ENCODE measurements around the gene TTLL10. TPM values are rescaled to one million over a fixed set of nuclear protein-coding genes. Genes with fewer than 3 reads are reported as not detected.

TTLL10 gene
- polyA plus RNA-seq, 1 of the 3 experiments (the other 2 are of a cell fraction): not detected

GRCh38 chr1:1206376-1206965, 32.8 kb downstream of the TTLL10 start, which contains the start of gene TNFRSF18:
TSS of gene TNFRSF18 (minus strand) at chr1:1206592. CDS start at chr1:1206571, 21 bp downstream.
- Histone ChIP-seq H3K27me3 (ENCODE audit: insufficient read depth) (peaks cover 7% of the 10 kb centered on the region; the same call in 1 of the 2 replicates), H3K4me1 (ENCODE audit: control insufficient read depth in 1 of 2, insufficient read depth in 2 of 2, low read depth in 1 of 2, low read length in 1 of 2) (peaks cover 3 to 8% of the 10 kb centered on the region in 2 experiments; a peak in 1 of 4 replicates), H3K4me2 (no peak within 1 kb of the TSS), H3F3A (replicated peaks; ENCODE audit: insufficient read depth) (no peaks in the 10 kb centered on the region), H4K20me1 (ENCODE audit: insufficient read depth) (no peaks in the 10 kb centered on the region), H3K79me2 (ENCODE audit: insufficient read depth) (no peaks in the 10 kb centered on the region), H3K9me3 (no peaks in the 10 kb centered on the region), H3K9ac (no peak within 1 kb of the TSS), H3K9me2 (no peaks in the 10 kb centered on the region), H3K36me3 (replicated peaks in 1 of 2; ENCODE audit: control insufficient read depth in 1 of 2, insufficient read depth in 2 of 2, low read length in 1 of 2) (no peaks in the 10 kb centered on the region), H3K4me3 (ENCODE audit: low read depth in 2 of 2, low read length in 1 of 2) (no peak within 1 kb of the TSS), H3K27ac (ENCODE audit: low read depth in 2 of 2, low read length in 1 of 2) (no peak within 1 kb of the TSS), H2AFZ (ENCODE audit: low read depth) (no peak within 1 kb of the TSS)
- CTCF ChIA-PET: interaction anchor here (1.3 to 3.8 kb wide), 2 partner anchors 84 to 174 kb away, joined by 3 to 16 read pairs; no protein-coding TSS in a partner anchor
- POLR2A ChIA-PET: no interaction called here
- no peak for TF ChIP-seq USF1 (IDR thresholded peaks at IDR 0.05; ENCODE audit: borderline replicate concordance, low read depth)
- TF ChIP-seq MEF2A (IDR thresholded peaks at IDR 0.05; ENCODE audit: borderline replicate concordance, low read depth): no peak
- no peak for TF ChIP-seq NFIC (IDR thresholded peaks at IDR 0.05; ENCODE audit: borderline replicate concordance)
- no peak for TF ChIP-seq ELF1 (IDR thresholded peaks at IDR 0.05)
- no peak for TF ChIP-seq EP300 (IDR thresholded peaks at IDR 0.05; ENCODE audit: borderline replicate concordance in 1 of 2, low read depth in 1 of 2, low read length in 1 of 2)
- no peak for TF ChIP-seq SMC3 (IDR thresholded peaks at IDR 0.05; ENCODE audit: low read depth, low read length)
- no peak for TF ChIP-seq SIN3A (IDR thresholded peaks at IDR 0.05; ENCODE audit: borderline replicate concordance, low read depth, low read length)
- DNase-seq: peak; percentile 48
- WGBS (ENCODE audit: low lambda C conversion rate): 0% methylated on average over 4 of the region's 49 CpGs

- H3K9me2 ChIP-seq: no peaks in the 10 kb centered on the region
- peak; percentile 62 for DNase-seq
- no peak for TF ChIP-seq RCOR1 (IDR thresholded peaks at IDR 0.05; ENCODE audit: low read length)
- TF ChIP-seq TEAD4 (IDR thresholded peaks at IDR 0.05; ENCODE audit: borderline replicate concordance, insufficient read depth): no peak
- TF ChIP-seq RXRA (IDR thresholded peaks at IDR 0.05; ENCODE audit: borderline replicate concordance, low read depth): no peak
- no peak for TF ChIP-seq GATA2 (CRISPR knock-in tag; IDR thresholded peaks at IDR 0.05)
- no peak for TF ChIP-seq USF2 (IDR thresholded peaks at IDR 0.05; ENCODE audit: borderline replicate concordance, low read depth, low read length)
- no peak for TF ChIP-seq SIN3A (IDR thresholded peaks at IDR 0.05; ENCODE audit: borderline replicate concordance, low read depth, low read length)
- no peak for TF ChIP-seq TCF12 (IDR thresholded peaks at IDR 0.05)
- TF ChIP-seq CTCF (IDR thresholded peaks at IDR 0.05): no peak
- no peak for TF ChIP-seq FOXM1 (IDR thresholded peaks at IDR 0.05; ENCODE audit: low read depth)
- TF ChIP-seq JUND (IDR thresholded peaks at IDR 0.05): no peak
- TF ChIP-seq ZBTB33 (IDR thresholded peaks at IDR 0.05; ENCODE audit: borderline replicate concordance, low read depth): no peak
- no peak for TF ChIP-seq ELF1 (IDR thresholded peaks at IDR 0.05)
- no peak for TF ChIP-seq IRF3 (IDR thresholded peaks at IDR 0.05; ENCODE audit: low read depth, low read length)
- no peak overlapping the region for H3K9ac ChIP-seq
- no peaks in the 10 kb centered on the region for H4K20me1 ChIP-seq (ENCODE audit: insufficient read depth)
- CTCF ChIA-PET: interaction anchor here (1.1 to 1.4 kb wide), 4 partner anchors 24 to 175 kb away, joined by 3 to 9 read pairs (median 3); no protein-coding TSS in a partner anchor
- no peaks in the 10 kb centered on the region for H3K9me3 ChIP-seq
- no peaks in the 10 kb centered on the region for H3F3A ChIP-seq (replicated peaks; ENCODE audit: insufficient read depth)
- POLR2A ChIA-PET: no interaction called here
- peaks cover 3 to 8% of the 10 kb centered on the region in 2 experiments; a peak in 1 of 4 replicates for H3K4me1 ChIP-seq (ENCODE audit: control insufficient read depth in 1 of 2, insufficient read depth in 2 of 2, low read depth in 1 of 2, low read length in 1 of 2)
- 0% methylated on average over 1 of the region's 19 CpGs for WGBS (ENCODE audit: low lambda C conversion rate)
- peaks cover 7% of the 10 kb centered on the region; the same call in 1 of the 2 replicates for H3K27me3 ChIP-seq (ENCODE audit: insufficient read depth)
- H3K36me3 ChIP-seq (replicated peaks in 1 of 2; ENCODE audit: control insufficient read depth in 1 of 2, insufficient read depth in 2 of 2, low read length in 1 of 2): no peaks in the 10 kb centered on the region
- H3K27ac ChIP-seq (ENCODE audit: low read depth in 2 of 2, low read length in 1 of 2): no peak overlapping the region
- H2AFZ ChIP-seq (ENCODE audit: low read depth): no peak overlapping the region
- H3K4me3 ChIP-seq (ENCODE audit: low read depth in 2 of 2, low read length in 1 of 2): no peak overlapping the region
- no peak overlapping the region for H3K4me2 ChIP-seq
- H3K79me2 ChIP-seq (ENCODE audit: insufficient read depth): no peaks in the 10 kb centered on the region
These were observed 33.4 kb downstream of the TTLL10 start for GRCh38 chr1:1206966-1207531.

All from SK-N-SH (cell line).